ENCODE data around the gene DMAP1. TPM values are rescaled to one million over a fixed set of nuclear protein-coding genes. Genes with fewer than 3 reads are reported as not detected.

The DMAP1 gene
- total RNA-seq, 1 experiment from 2014 or later, result 16.6 TPM

DNA sequence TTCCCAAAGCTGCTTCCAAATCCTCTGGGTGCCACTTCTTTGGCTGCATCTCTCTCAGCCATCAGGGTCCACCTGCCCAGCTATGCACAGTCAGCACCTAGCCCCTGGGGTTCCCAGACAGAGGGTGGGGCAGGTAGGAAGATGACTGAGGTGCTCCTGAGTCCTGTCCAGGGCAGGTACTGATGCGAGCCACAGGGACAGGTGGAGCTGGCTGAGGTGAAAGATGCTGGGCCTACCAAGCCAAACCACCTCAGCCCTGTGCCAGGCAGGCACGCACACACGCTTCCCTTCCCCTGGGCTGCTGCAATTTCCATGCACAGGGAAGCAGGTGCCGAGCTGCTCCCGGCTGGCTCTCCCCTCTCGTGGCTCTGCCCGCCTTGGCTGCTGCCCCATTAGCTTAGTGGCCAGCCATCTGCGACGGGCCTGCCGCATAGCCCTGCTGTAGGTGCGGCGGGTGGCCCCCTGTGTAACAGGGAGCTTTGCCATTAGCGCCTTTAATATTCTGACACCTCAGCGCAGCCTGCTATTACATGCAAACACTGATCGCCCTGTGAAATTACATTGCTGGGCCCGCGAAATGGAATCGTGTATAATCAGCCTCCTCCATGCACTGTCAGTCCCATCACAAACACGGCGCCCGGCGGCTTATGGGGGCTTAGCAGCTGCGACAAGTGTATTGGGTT lies 38.9 kb downstream of the DMAP1 start:
- H3K27ac ChIP-seq (ENCODE audit: low read length), result no peak overlapping the region
- no peaks in the 10 kb centered on the region for H3K36me3 ChIP-seq (ENCODE audit: insufficient read depth, low read length)
- H3K27me3 ChIP-seq (ENCODE audit: low read length), result no peaks in the 10 kb centered on the region
- H3K4me3 ChIP-seq (ENCODE audit: low read length), result no peak overlapping the region
- H3K79me2 ChIP-seq (ENCODE audit: low read length), result 0 out of 2 replicates have a peak, but pooled peaks cover 2% of the 10 kb centered on the region
- no peak overlapping the region for H3K9ac ChIP-seq (ENCODE audit: low read length)
- no peaks in the 10 kb centered on the region for H3K9me2 ChIP-seq (replicated peaks; ENCODE audit: insufficient read depth, low read length)
- no peaks in the 10 kb centered on the region for H3K9me3 ChIP-seq (ENCODE audit: low read length)
- no peak for DNase-seq
- no peak overlapping the region for H2AFZ ChIP-seq (ENCODE audit: low read length)
- no peaks in the 10 kb centered on the region for H4K20me1 ChIP-seq (ENCODE audit: insufficient read depth, low read depth, low read length)
- H3K4me2 ChIP-seq (ENCODE audit: low read depth, low read length, poor library complexity, severe bottlenecking), result no peak overlapping the region
- no peaks in the 10 kb centered on the region for H3K4me1 ChIP-seq (ENCODE audit: low read length)

DNA sequence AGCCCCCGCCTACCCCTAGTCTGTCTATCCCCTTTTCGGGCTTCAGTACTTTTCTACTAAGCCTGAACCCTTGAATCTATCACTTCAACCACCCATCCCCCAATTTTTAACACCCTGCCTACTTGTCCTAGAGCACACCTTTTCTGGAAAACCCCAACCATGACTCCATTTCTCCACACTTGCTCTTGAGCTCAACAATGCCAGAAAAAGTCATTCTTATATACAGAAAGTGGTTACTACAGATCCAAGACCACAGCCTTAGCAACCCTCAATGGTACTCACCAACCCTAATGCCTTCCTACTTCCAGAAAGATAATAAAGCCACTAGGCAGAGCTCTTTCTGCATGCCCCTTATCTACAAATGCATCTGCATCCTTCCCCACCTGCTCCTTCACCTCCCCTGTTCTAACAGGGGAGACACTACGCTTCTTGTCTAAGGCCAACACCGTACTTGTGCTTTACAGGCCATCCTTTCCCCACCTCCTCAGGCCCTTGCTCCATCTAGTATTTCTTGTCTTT lies 41.2 kb downstream of the DMAP1 start:
- no peak for DNase-seq
- H3K36me3 ChIP-seq (ENCODE audit: insufficient read depth, low read length), result no peaks in the 10 kb centered on the region

GRCh38 chr1:44256762-44257554 lies 43.7 kb downstream of the DMAP1 start:
- DNase-seq, result no peak
- Histone ChIP-seq H3K27me3 (ENCODE audit: low read length) (no peaks in the 10 kb centered on the region), H3K9me2 (replicated peaks; ENCODE audit: insufficient read depth, low read length) (no peaks in the 10 kb centered on the region), H3K4me1 (ENCODE audit: low read length) (peaks cover 8% of the 10 kb centered on the region), H3K9ac (ENCODE audit: low read length) (no peak overlapping the region), H3K36me3 (ENCODE audit: insufficient read depth, low read length) (no peaks in the 10 kb centered on the region), H3K4me3 (ENCODE audit: low read length) (no peak overlapping the region), H3K9me3 (ENCODE audit: low read length) (no peaks in the 10 kb centered on the region), H3K4me2 (ENCODE audit: low read depth, low read length, poor library complexity, severe bottlenecking) (no peak overlapping the region), H3K79me2 (ENCODE audit: low read length) (0 out of 2 replicates have a peak, but pooled peaks cover 9% of the 10 kb centered on the region), H4K20me1 (ENCODE audit: insufficient read depth, low read depth, low read length) (no peaks in the 10 kb centered on the region), H3K27ac (ENCODE audit: low read length) (no peak overlapping the region), H2AFZ (ENCODE audit: low read length) (no peak overlapping the region)

More for the DNA sequence above, 41.2 kb downstream of the DMAP1 start:
- H3K9ac ChIP-seq (ENCODE audit: low read length), result no peak overlapping the region
- no peaks in the 10 kb centered on the region for H3K9me3 ChIP-seq (ENCODE audit: low read length)
- no peaks in the 10 kb centered on the region for H4K20me1 ChIP-seq (ENCODE audit: insufficient read depth, low read depth, low read length)
- no peaks in the 10 kb centered on the region for H3K9me2 ChIP-seq (replicated peaks; ENCODE audit: insufficient read depth, low read length)
- no peak overlapping the region for H3K4me3 ChIP-seq (ENCODE audit: low read length)
- no peak overlapping the region for H2AFZ ChIP-seq (ENCODE audit: low read length)
- H3K79me2 ChIP-seq (ENCODE audit: low read length), result 0 out of 2 replicates have a peak, but pooled peaks cover 5% of the 10 kb centered on the region
- H3K4me2 ChIP-seq (ENCODE audit: low read depth, low read length, poor library complexity, severe bottlenecking), result no peak overlapping the region
- H3K4me1 ChIP-seq (ENCODE audit: low read length), result no peaks in the 10 kb centered on the region
- no peaks in the 10 kb centered on the region for H3K27me3 ChIP-seq (ENCODE audit: low read length)
- H3K27ac ChIP-seq (ENCODE audit: low read length), result no peak overlapping the region

GRCh38 chr1:44259090-44259489 lies 45.8 kb downstream of the DMAP1 start:
- no peak for DNase-seq
- H3K27ac ChIP-seq (ENCODE audit: low read length), result no peak overlapping the region

DNA sequence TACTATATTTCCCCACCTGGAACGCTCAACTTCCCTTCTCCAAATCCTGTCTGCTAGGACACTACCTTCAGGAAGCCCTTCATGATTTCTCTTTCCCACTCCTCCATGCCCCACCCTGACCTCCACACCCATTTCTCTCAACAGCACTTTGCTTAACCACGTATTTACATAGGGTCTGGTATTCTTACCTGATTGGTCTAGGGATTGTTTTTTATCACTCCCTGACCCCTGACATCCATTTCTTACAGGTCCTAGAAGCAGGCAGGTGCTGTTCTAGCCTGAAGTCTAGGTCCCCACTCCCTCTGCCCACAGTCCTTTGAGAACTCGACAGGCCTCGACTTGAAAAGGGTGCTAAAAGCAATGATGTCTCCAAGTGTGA lies 47.5 kb downstream of the DMAP1 start:
- Histone ChIP-seq H3K9ac (ENCODE audit: low read length) (no peak overlapping the region), H3K27me3 (ENCODE audit: low read length) (no peaks in the 10 kb centered on the region), H4K20me1 (ENCODE audit: insufficient read depth, low read depth, low read length) (no peaks in the 10 kb centered on the region), H3K79me2 (ENCODE audit: low read length) (peaks cover 22% of the 10 kb centered on the region), H3K27ac (ENCODE audit: low read length) (no peak overlapping the region), H3K4me1 (ENCODE audit: low read length) (peaks cover 34% of the 10 kb centered on the region), H2AFZ (ENCODE audit: low read length) (no peak overlapping the region), H3K9me2 (replicated peaks; ENCODE audit: insufficient read depth, low read length) (no peaks in the 10 kb centered on the region), H3K9me3 (ENCODE audit: low read length) (no peaks in the 10 kb centered on the region), H3K4me2 (ENCODE audit: low read depth, low read length, poor library complexity, severe bottlenecking) (no peak overlapping the region), H3K4me3 (ENCODE audit: low read length) (no peak overlapping the region), H3K36me3 (ENCODE audit: insufficient read depth, low read length) (no peaks in the 10 kb centered on the region)
- no peak for DNase-seq

More at GRCh38 chr1:44259090-44259489, 45.8 kb downstream of the DMAP1 start:
- H3K4me2 ChIP-seq (ENCODE audit: low read depth, low read length, poor library complexity, severe bottlenecking), result no peak overlapping the region
- H4K20me1 ChIP-seq (ENCODE audit: insufficient read depth, low read depth, low read length), result no peaks in the 10 kb centered on the region
- H2AFZ ChIP-seq (ENCODE audit: low read length), result no peak overlapping the region
- no peaks in the 10 kb centered on the region for H3K9me2 ChIP-seq (replicated peaks; ENCODE audit: insufficient read depth, low read length)
- peaks cover 10% of the 10 kb centered on the region; the same call in 1 of the 2 replicates for H3K79me2 ChIP-seq (ENCODE audit: low read length)
- no peaks in the 10 kb centered on the region for H3K9me3 ChIP-seq (ENCODE audit: low read length)
- no peaks in the 10 kb centered on the region for H3K27me3 ChIP-seq (ENCODE audit: low read length)
- H3K36me3 ChIP-seq (ENCODE audit: insufficient read depth, low read length), result no peaks in the 10 kb centered on the region
- H3K4me1 ChIP-seq (ENCODE audit: low read length), result peaks cover 18% of the 10 kb centered on the region
- H3K4me3 ChIP-seq (ENCODE audit: low read length), result no peak overlapping the region
- H3K9ac ChIP-seq (ENCODE audit: low read length), result no peak overlapping the region

DNA sequence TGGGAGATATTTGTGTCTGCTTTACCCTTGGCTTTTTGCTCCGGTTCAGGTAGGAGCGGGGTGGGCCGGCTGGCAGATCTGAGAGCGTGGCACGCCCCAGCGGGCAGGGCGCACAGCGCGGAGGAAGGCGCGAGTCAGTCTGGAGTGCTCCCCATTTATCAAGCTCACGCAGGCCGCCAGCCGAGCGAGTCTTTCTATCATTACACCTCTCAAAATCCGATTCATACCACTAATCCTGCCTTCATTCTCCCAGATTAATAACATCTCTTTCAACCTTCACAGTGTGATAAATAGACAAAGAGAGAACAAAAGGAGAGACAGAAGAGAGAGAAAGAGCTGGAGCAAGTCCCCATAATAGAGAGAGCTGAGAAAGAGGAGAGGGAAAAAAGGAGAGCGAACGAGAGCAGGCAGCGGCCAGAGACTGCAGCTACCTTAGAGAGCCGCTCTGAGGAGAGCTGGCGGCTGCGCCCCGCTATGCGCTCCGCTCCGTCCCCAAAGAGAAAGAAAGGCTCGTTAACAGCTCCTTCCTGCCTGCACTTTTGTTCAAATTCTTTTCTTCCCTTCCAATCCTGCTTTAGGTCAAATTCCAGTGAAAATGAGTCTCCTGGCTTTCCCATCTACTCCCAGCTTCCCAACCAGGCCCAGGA lies 48.0 kb downstream of the DMAP1 start:
- no peaks in the 10 kb centered on the region for H3K27me3 ChIP-seq (ENCODE audit: low read length)
- H3K4me1 ChIP-seq (ENCODE audit: low read length), result peaks cover 40% of the 10 kb centered on the region
- no peak overlapping the region for H3K4me2 ChIP-seq (ENCODE audit: low read depth, low read length, poor library complexity, severe bottlenecking)
- no peak overlapping the region for H3K27ac ChIP-seq (ENCODE audit: low read length)
- H2AFZ ChIP-seq (ENCODE audit: low read length), result no peak overlapping the region
- no peaks in the 10 kb centered on the region for H3K9me3 ChIP-seq (ENCODE audit: low read length)
- no peak overlapping the region for H3K9ac ChIP-seq (ENCODE audit: low read length)
- H4K20me1 ChIP-seq (ENCODE audit: insufficient read depth, low read depth, low read length), result no peaks in the 10 kb centered on the region
- H3K4me3 ChIP-seq (ENCODE audit: low read length), result no peak overlapping the region
- no peaks in the 10 kb centered on the region for H3K9me2 ChIP-seq (replicated peaks; ENCODE audit: insufficient read depth, low read length)
- peaks cover 26% of the 10 kb centered on the region for H3K79me2 ChIP-seq (ENCODE audit: low read length)
- no peak for DNase-seq
- H3K36me3 ChIP-seq (ENCODE audit: insufficient read depth, low read length), result no peaks in the 10 kb centered on the region

DNA sequence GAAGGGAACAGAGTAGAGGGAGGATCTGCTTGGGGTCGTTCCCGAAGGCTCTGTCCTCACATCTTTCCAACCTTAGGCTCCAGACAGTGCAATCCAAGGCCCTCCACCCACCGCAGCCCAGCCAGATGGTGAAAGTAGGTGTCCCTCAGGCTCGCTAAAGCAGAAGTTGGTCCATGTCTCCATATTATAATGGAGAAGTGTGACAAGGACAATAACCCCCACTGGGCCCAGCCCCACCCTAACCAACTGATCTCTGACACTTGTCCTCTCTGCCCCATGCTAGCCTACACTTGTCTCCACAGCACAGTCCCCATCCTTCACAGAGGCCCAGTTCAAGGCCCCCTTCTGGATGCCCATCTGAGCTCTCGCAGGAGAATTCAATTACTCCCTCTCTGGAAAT lies 48.7 kb downstream of the DMAP1 start:
- Histone ChIP-seq H3K79me2 (ENCODE audit: low read length) (peaks cover 31% of the 10 kb centered on the region), H2AFZ (ENCODE audit: low read length) (no peak overlapping the region), H3K9ac (ENCODE audit: low read length) (no peak overlapping the region), H3K4me3 (ENCODE audit: low read length) (no peak overlapping the region), H3K9me3 (ENCODE audit: low read length) (no peaks in the 10 kb centered on the region), H3K4me1 (ENCODE audit: low read length) (peaks cover 46% of the 10 kb centered on the region), H4K20me1 (ENCODE audit: insufficient read depth, low read depth, low read length) (no peaks in the 10 kb centered on the region), H3K9me2 (replicated peaks; ENCODE audit: insufficient read depth, low read length) (no peaks in the 10 kb centered on the region), H3K27ac (ENCODE audit: low read length) (no peak overlapping the region), H3K36me3 (ENCODE audit: insufficient read depth, low read length) (no peaks in the 10 kb centered on the region), H3K27me3 (ENCODE audit: low read length) (no peaks in the 10 kb centered on the region), H3K4me2 (ENCODE audit: low read depth, low read length, poor library complexity, severe bottlenecking) (no peak overlapping the region)
- DNase-seq, result no peak

GRCh38 chr1:44262414-44262813 lies 49.1 kb downstream of the DMAP1 start:
- Histone ChIP-seq H3K79me2 (ENCODE audit: low read length) (peaks cover 31% of the 10 kb centered on the region), H3K27ac (ENCODE audit: low read length) (no peak overlapping the region), H4K20me1 (ENCODE audit: insufficient read depth, low read depth, low read length) (no peaks in the 10 kb centered on the region), H3K27me3 (ENCODE audit: low read length) (no peaks in the 10 kb centered on the region), H2AFZ (ENCODE audit: low read length) (no peak overlapping the region), H3K9ac (ENCODE audit: low read length) (no peak overlapping the region), H3K4me3 (ENCODE audit: low read length) (no peak overlapping the region), H3K9me3 (ENCODE audit: low read length) (no peaks in the 10 kb centered on the region), H3K36me3 (ENCODE audit: insufficient read depth, low read length) (no peaks in the 10 kb centered on the region), H3K4me1 (ENCODE audit: low read length) (peaks cover 47% of the 10 kb centered on the region), H3K4me2 (ENCODE audit: low read depth, low read length, poor library complexity, severe bottlenecking) (no peak overlapping the region), H3K9me2 (replicated peaks; ENCODE audit: insufficient read depth, low read length) (no peaks in the 10 kb centered on the region)
- DNase-seq, result no peak

Measured in Karpas-422 (cell line).